Measurements from ENCODE around the gene SOX9.

Gene SOX9

DNA sequence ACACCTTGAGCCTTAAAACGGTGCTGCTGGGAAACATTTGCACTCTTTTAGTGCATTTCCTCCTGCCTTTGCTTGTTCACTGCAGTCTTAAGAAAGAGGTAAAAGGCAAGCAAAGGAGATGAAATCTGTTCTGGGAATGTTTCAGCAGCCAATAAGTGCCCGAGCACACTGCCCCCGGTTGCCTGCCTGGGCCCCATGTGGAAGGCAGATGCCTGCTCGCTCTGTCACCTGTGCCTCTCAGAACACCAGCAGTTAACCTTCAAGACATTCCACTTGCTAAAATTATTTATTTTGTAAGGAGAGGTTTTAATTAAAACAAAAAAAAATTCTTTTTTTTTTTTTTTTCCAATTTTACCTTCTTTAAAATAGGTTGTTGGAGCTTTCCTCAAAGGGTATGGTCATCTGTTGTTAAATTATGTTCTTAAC is 4.4 kb downstream of the SOX9 start:
- TF ChIP-seq, protein P1, sequence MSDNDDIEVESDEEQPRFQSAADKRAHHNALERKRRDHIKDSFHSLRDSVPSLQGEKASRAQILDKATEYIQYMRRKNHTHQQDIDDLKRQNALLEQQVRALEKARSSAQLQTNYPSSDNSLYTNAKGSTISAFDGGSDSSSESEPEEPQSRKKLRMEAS (IDR thresholded peaks at IDR 0.05) = no peak
- TF ChIP-seq, protein P2, sequence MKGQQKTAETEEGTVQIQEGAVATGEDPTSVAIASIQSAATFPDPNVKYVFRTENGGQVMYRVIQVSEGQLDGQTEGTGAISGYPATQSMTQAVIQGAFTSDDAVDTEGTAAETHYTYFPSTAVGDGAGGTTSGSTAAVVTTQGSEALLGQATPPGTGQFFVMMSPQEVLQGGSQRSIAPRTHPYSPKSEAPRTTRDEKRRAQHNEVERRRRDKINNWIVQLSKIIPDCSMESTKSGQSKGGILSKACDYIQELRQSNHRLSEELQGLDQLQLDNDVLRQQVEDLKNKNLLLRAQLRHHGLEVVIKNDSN (IDR thresholded peaks at IDR 0.05) = no peak
- TF ChIP-seq EP300 (IDR thresholded peaks at IDR 0.05; ENCODE audit: borderline replicate concordance) = no peak
- no peak for TF ChIP-seq CREB1 (IDR thresholded peaks at IDR 0.05; ENCODE audit: low read depth)
- TF ChIP-seq, protein P3, sequence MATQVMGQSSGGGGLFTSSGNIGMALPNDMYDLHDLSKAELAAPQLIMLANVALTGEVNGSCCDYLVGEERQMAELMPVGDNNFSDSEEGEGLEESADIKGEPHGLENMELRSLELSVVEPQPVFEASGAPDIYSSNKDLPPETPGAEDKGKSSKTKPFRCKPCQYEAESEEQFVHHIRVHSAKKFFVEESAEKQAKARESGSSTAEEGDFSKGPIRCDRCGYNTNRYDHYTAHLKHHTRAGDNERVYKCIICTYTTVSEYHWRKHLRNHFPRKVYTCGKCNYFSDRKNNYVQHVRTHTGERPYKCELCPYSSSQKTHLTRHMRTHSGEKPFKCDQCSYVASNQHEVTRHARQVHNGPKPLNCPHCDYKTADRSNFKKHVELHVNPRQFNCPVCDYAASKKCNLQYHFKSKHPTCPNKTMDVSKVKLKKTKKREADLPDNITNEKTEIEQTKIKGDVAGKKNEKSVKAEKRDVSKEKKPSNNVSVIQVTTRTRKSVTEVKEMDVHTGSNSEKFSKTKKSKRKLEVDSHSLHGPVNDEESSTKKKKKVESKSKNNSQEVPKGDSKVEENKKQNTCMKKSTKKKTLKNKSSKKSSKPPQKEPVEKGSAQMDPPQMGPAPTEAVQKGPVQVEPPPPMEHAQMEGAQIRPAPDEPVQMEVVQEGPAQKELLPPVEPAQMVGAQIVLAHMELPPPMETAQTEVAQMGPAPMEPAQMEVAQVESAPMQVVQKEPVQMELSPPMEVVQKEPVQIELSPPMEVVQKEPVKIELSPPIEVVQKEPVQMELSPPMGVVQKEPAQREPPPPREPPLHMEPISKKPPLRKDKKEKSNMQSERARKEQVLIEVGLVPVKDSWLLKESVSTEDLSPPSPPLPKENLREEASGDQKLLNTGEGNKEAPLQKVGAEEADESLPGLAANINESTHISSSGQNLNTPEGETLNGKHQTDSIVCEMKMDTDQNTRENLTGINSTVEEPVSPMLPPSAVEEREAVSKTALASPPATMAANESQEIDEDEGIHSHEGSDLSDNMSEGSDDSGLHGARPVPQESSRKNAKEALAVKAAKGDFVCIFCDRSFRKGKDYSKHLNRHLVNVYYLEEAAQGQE (IDR thresholded peaks at IDR 0.05; ENCODE audit: low read depth) = no peak
- no peak for TF ChIP-seq NFIC (IDR thresholded peaks at IDR 0.05)
- TF ChIP-seq RAD21 (IDR thresholded peaks at IDR 0.05; ENCODE audit: low read depth) = no peak
- no peak for TF ChIP-seq ZBTB7A (IDR thresholded peaks at IDR 0.05; ENCODE audit: low read depth)
- no peak for TF ChIP-seq TAF1 (IDR thresholded peaks at IDR 0.05; ENCODE audit: low read depth)
- TF ChIP-seq YY1 (IDR thresholded peaks at IDR 0.05; ENCODE audit: low read depth) = no peak
- TF ChIP-seq EGR1 (IDR thresholded peaks at IDR 0.05) = no peak
- no peak for TF ChIP-seq CEBPB (IDR thresholded peaks at IDR 0.05)
- no peak for TF ChIP-seq FOXM1 (IDR thresholded peaks at IDR 0.05; ENCODE audit: borderline replicate concordance, low read depth)
- TF ChIP-seq TEAD4 (IDR thresholded peaks at IDR 0.05) = no peak
- TF ChIP-seq TCF12 (IDR thresholded peaks at IDR 0.05; ENCODE audit: low read depth) = no peak

- no peak for TF ChIP-seq EGR1 (IDR thresholded peaks at IDR 0.05)
- TF ChIP-seq, protein P1 (IDR thresholded peaks at IDR 0.05) = no peak
- TF ChIP-seq TAF1 (IDR thresholded peaks at IDR 0.05; ENCODE audit: low read depth) = no peak
- no peak for TF ChIP-seq CREB1 (IDR thresholded peaks at IDR 0.05; ENCODE audit: low read depth)
- no peak for TF ChIP-seq TCF12 (IDR thresholded peaks at IDR 0.05; ENCODE audit: low read depth)
- no peak for TF ChIP-seq CEBPB (IDR thresholded peaks at IDR 0.05)
- TF ChIP-seq ZBTB7A (IDR thresholded peaks at IDR 0.05; ENCODE audit: low read depth) = no peak
- TF ChIP-seq, protein P2 (IDR thresholded peaks at IDR 0.05) = no peak
Observed at GRCh38 chr17:72125742-72126141, 4.9 kb downstream of the SOX9 start.

DNA sequence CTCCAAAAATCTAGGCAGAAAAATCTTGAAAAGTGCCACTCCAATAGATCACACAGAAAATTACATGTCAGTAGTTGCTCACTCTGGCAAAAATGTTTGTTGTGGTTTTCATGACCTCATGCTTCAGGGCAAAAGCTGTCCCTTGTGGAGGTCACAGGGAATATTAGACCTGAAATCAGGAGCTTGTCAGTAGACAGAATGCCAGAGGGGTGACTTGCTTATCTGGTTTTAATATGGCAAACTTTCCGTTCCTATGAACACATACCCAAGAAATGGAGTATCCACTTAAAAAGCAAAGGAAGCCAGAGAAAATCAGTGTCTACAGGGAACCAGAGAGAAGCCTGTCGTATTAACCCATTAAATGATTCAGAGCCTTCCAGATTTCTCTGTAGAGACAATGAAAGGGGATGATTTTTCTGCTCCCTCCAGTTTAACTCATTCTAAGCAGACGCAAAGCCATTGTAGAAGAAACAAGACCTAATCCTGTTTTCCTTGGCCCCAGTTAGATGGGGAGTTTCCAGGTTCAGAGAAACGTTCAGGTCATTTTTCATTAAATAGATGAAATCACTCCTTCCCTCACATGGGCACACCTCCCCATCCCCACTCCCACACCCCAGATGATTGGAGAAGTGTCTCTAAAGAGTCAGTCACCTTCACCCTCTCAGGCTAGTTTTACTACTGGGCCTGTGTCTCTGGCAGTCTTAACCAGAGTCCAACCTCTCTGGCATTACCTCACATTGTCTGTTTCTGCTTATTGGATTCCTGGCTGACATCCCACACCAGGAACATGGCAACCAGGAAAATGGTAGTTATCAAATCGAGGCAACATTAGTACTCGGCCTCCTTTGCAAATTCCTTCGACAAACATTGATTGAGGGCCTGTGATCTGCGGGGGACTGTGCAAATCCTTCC is 6.0 kb downstream of the SOX9 start:
- TF ChIP-seq TEAD4 (IDR thresholded peaks at IDR 0.05) (no peak), EP300 (IDR thresholded peaks at IDR 0.05; ENCODE audit: borderline replicate concordance) (no peak)

DNA sequence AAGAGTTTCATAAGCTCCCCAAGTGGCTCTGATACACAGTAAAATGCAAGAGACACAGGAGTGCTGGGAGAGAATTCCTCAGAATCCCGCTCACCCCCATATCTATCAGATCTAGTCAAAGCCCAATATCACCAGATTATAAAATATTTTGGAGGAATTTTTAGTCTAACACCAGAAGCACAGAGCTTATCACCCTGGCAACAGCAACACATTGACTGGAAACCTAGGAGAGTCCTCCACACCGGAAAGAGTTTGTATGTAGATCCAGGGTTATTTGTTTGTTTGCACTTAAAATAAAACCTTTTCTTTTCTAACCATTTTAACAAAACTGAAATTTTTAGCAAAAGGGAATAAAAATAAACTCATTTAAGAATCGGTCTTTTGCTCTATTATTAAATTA is 7.2 kb downstream of the SOX9 start:
- no peak for TF ChIP-seq RAD21 (IDR thresholded peaks at IDR 0.05; ENCODE audit: low read depth)
- TF ChIP-seq EP300 (IDR thresholded peaks at IDR 0.05; ENCODE audit: borderline replicate concordance) = no peak
- no peak for TF ChIP-seq ZBTB7A (IDR thresholded peaks at IDR 0.05; ENCODE audit: low read depth)
- TF ChIP-seq TEAD4 (IDR thresholded peaks at IDR 0.05) = no peak
- TF ChIP-seq, protein P1 (IDR thresholded peaks at IDR 0.05) = no peak
- TF ChIP-seq CREB1 (IDR thresholded peaks at IDR 0.05; ENCODE audit: low read depth) = no peak
- TF ChIP-seq, protein P2 (IDR thresholded peaks at IDR 0.05) = no peak
- TF ChIP-seq, protein P3 (IDR thresholded peaks at IDR 0.05; ENCODE audit: low read depth) = no peak
- no peak for TF ChIP-seq CEBPB (IDR thresholded peaks at IDR 0.05)
- no peak for TF ChIP-seq FOXM1 (IDR thresholded peaks at IDR 0.05; ENCODE audit: borderline replicate concordance, low read depth)
- TF ChIP-seq TCF12 (IDR thresholded peaks at IDR 0.05; ENCODE audit: low read depth) = no peak
- no peak for TF ChIP-seq EGR1 (IDR thresholded peaks at IDR 0.05)
- no peak for TF ChIP-seq NFIC (IDR thresholded peaks at IDR 0.05)
- TF ChIP-seq TAF1 (IDR thresholded peaks at IDR 0.05; ENCODE audit: low read depth) = no peak
- TF ChIP-seq YY1 (IDR thresholded peaks at IDR 0.05; ENCODE audit: low read depth) = no peak
